Measurements from ENCODE around the gene ZBTB5. TPM values are rescaled to one million over a fixed set of nuclear protein-coding genes. Genes with fewer than 3 reads are reported as not detected.
"Not testable (repeated sequence)": the region's sequence is repeated elsewhere in the genome, so short reads cannot be mapped to it uniquely, and the experiment has no call there.

Gene ZBTB5
- total RNA-seq, 1 experiment from 2014 or later = 8.8 TPM

GRCh38 chr9:37512437-37512836 is 47.2 kb upstream of the ZBTB5 start:
- no peaks in the 10 kb centered on the region for H3K27me3 ChIP-seq (ENCODE audit: insufficient read depth, low read depth)
- H3K9me3 ChIP-seq (ENCODE audit: insufficient read depth, low read depth) = no peaks in the 10 kb centered on the region
- H3K27ac ChIP-seq = no peak overlapping the region
- H3K36me3 ChIP-seq (ENCODE audit: low read depth) = no peaks in the 10 kb centered on the region
- H3K4me1 ChIP-seq (replicated peaks; ENCODE audit: insufficient read depth) = no peaks in the 10 kb centered on the region
- H3K4me2 ChIP-seq = no peak overlapping the region
- CTCF ChIA-PET = no interaction called here
- DNase-seq = no peak
- TF ChIP-seq EZH2 (IDR thresholded peaks at IDR 0.05; ENCODE audit: low read depth) = no peak
- no peak for TF ChIP-seq CTCF (conservative IDR thresholded peaks at IDR 0.05)
- intact Hi-C loops (cut with micrococcal nuclease; ENCODE audit: unreplicated experiment) = no loop called here
- BruUV-seq (replicated peaks) = no TSS peak
- H3K9me2 ChIP-seq (ENCODE audit: insufficient read depth) = no peaks in the 10 kb centered on the region
- POLR2A ChIA-PET (ENCODE audit: unreplicated experiment) = no interaction called here
- no peaks in the 10 kb centered on the region for H3K79me2 ChIP-seq (ENCODE audit: low read depth)
- H4K20me1 ChIP-seq (ENCODE audit: insufficient read depth) = no peaks in the 10 kb centered on the region
- no peak overlapping the region for H2AFZ ChIP-seq
- no peaks in the 10 kb centered on the region for H3F3A ChIP-seq (ENCODE audit: insufficient read depth, low read depth)
- H3K4me3 ChIP-seq = no peak overlapping the region

GRCh38 chr9:37511016-37512010 is 46.1 kb upstream of the ZBTB5 start:
- intact Hi-C loops (cut with micrococcal nuclease; ENCODE audit: unreplicated experiment) = no loop called here
- ChIA-PET POLR2A (ENCODE audit: unreplicated experiment) (no interaction called here), CTCF (no interaction called here)
- no peaks in the 10 kb centered on the region for H3K27me3 ChIP-seq (ENCODE audit: insufficient read depth, low read depth)
- H3K4me1 ChIP-seq (replicated peaks; ENCODE audit: insufficient read depth) = no peaks in the 10 kb centered on the region
- no TSS peak for BruUV-seq (replicated peaks)
- no peaks in the 10 kb centered on the region for H3K9me3 ChIP-seq (ENCODE audit: insufficient read depth, low read depth)
- H3K79me2 ChIP-seq (ENCODE audit: low read depth) = no peaks in the 10 kb centered on the region
- no peak for TF ChIP-seq CTCF (conservative IDR thresholded peaks at IDR 0.05)
- TF ChIP-seq EZH2 (IDR thresholded peaks at IDR 0.05; ENCODE audit: low read depth) = no peak
- H4K20me1 ChIP-seq (ENCODE audit: insufficient read depth) = no peaks in the 10 kb centered on the region
- no peaks in the 10 kb centered on the region for H3K9me2 ChIP-seq (ENCODE audit: insufficient read depth)
- H3K4me2 ChIP-seq = no peak overlapping the region
- no peaks in the 10 kb centered on the region for H3F3A ChIP-seq (ENCODE audit: insufficient read depth, low read depth)
- no peak overlapping the region for H2AFZ ChIP-seq
- no peaks in the 10 kb centered on the region for H3K36me3 ChIP-seq (ENCODE audit: low read depth)
- no peak overlapping the region for H3K27ac ChIP-seq
- no peak for DNase-seq
- H3K4me3 ChIP-seq = no peak overlapping the region

GRCh38 chr9:37510053-37510452 is 44.8 kb upstream of the ZBTB5 start:
- DNase-seq; H3F3A ChIP-seq (ENCODE audit: insufficient read depth, low read depth); H3K4me3 ChIP-seq; H3K4me2 ChIP-seq; CTCF ChIA-PET; H3K36me3 ChIP-seq (ENCODE audit: low read depth); POLR2A ChIA-PET (ENCODE audit: unreplicated experiment); H3K9me2 ChIP-seq (ENCODE audit: insufficient read depth); H2AFZ ChIP-seq; BruUV-seq (replicated peaks); H4K20me1 ChIP-seq (ENCODE audit: insufficient read depth); H3K27me3 ChIP-seq (ENCODE audit: insufficient read depth, low read depth); H3K79me2 ChIP-seq (ENCODE audit: low read depth); H3K27ac ChIP-seq; H3K9me3 ChIP-seq (ENCODE audit: insufficient read depth, low read depth); H3K4me1 ChIP-seq (replicated peaks; ENCODE audit: insufficient read depth); intact Hi-C loops (cut with micrococcal nuclease; ENCODE audit: unreplicated experiment): not testable (repeated sequence)

Measured in PC-9 (cell line).